ENCODE results near the gene SAC3D1. TPM values are rescaled to one million over a fixed set of nuclear protein-coding genes. Genes with fewer than 3 reads are reported as not detected.

The SAC3D1 gene
- total and polyA plus RNA-seq, 2 of the 4 experiments (the other 2 are of a cell fraction): 2.9 to 13.2 TPM

- Histone ChIP-seq H4K5ac (ENCODE audit: low read depth, low read length) (no peak overlapping the region), H3K79me1 (ENCODE audit: low read depth in 1 of 2, low read length in 2 of 2) (peaks cover 15 to 30% of the 10 kb centered on the region in 2 experiments), H3K9ac (ENCODE audit: low read depth, low read length) (no peak overlapping the region), H3K14ac (replicated peaks; ENCODE audit: low read depth, low read length) (no peak overlapping the region), H2AK9ac (replicated peaks; ENCODE audit: low read depth, low read length, poor library complexity) (no peak overlapping the region), H4K91ac (ENCODE audit: insufficient read depth, low read depth, low read length) (no peak overlapping the region), H4K8ac (ENCODE audit: low read depth in 2 of 2, low read length in 2 of 2) (no peak overlapping the region), H3K9me1 (ENCODE audit: insufficient read depth, low read length) (peaks cover 14% of the 10 kb centered on the region), H2AFZ (replicated peaks; ENCODE audit: low read length, poor library complexity) (no peak overlapping the region), H2BK5ac (ENCODE audit: low read depth, low read length, poor library complexity, severe bottlenecking) (no peak overlapping the region), H2BK120ac (ENCODE audit: low read depth, low read length) (no peak overlapping the region), H3K23ac (ENCODE audit: low read depth, low read length) (no peak overlapping the region), H3K4me3 (ENCODE audit: insufficient read depth, low read depth, low read length) (no peak overlapping the region), H2BK15ac (ENCODE audit: low read depth, low read length) (no peak overlapping the region), H3K4me1 (ENCODE audit: control insufficient read depth, insufficient read depth, low read length) (peaks cover under 1% of the 10 kb centered on the region; the same call in 1 of the 2 replicates), H3K56ac (ENCODE audit: extremely low read depth, insufficient read depth, low read length) (no peak overlapping the region), H2AK5ac (ENCODE audit: low read depth, low read length) (no peak overlapping the region), H3K36me3 (ENCODE audit: control insufficient read depth, insufficient read depth, low read length) (peaks cover 11% of the 10 kb centered on the region), H3K9me3 (ENCODE audit: control insufficient read depth, insufficient read depth, low read length) (no peaks in the 10 kb centered on the region), H3K4ac (ENCODE audit: low read depth, low read length) (no peak overlapping the region), H3K27ac (ENCODE audit: insufficient read depth, low read length) (no peak overlapping the region), H3K4me2 (ENCODE audit: low read depth, low read length) (no peak overlapping the region), H2BK20ac (ENCODE audit: low read depth, low read length) (no peak overlapping the region), H3K27me3 (ENCODE audit: control insufficient read depth, insufficient read depth, low read length) (no peaks in the 10 kb centered on the region), H4K20me1 (ENCODE audit: insufficient read depth, low read length) (no peaks in the 10 kb centered on the region), H3K18ac (ENCODE audit: low read depth, low read length) (no peak overlapping the region)
- WGBS, 2 experiments (ENCODE audit: extremely low coverage in 2 of 2, insufficient read length in 1 of 2): no CpG with 5 or more reads among the region's 7 CpGs
- ChIA-PET CTCF (no interaction called here), POLR2A (ENCODE audit: unreplicated experiment) (no interaction called here)
- ATAC-seq (ENCODE audit: low read depth) (no peak), DNase-seq (no peak)
- dilution Hi-C loops (cut with HindIII; ENCODE audit: low sequenced_read_pairs, unreplicated experiment): no loop called here
- no peak for TF ChIP-seq CEBPB (IDR thresholded peaks at IDR 0.05; ENCODE audit: low read depth, low read length)
- no peak for TF ChIP-seq CHD1 (IDR thresholded peaks at IDR 0.05; ENCODE audit: low read depth, low read length)
- no peak for TF ChIP-seq FOS (IDR thresholded peaks at IDR 0.05; ENCODE audit: low read depth, low read length)
- TF ChIP-seq MXI1 (IDR thresholded peaks at IDR 0.05; ENCODE audit: borderline replicate concordance, low read depth, low read length): no peak
- TF ChIP-seq SMC3 (IDR thresholded peaks at IDR 0.05; ENCODE audit: low read depth, low read length): no peak
- TF ChIP-seq RAD21 (IDR thresholded peaks at IDR 0.05; ENCODE audit: low read length): no peak
- no peak for TF ChIP-seq USF2 (IDR thresholded peaks at IDR 0.05; ENCODE audit: low read depth, low read length)
- TF ChIP-seq NFE2L2 (IDR thresholded peaks at IDR 0.05; ENCODE audit: low read depth, low read length): no peak
- BruUV-seq (replicated peaks): no TSS peak
- intact Hi-C loops (cut with micrococcal nuclease): no loop called here
- in situ Hi-C loops (cut with MboI; ENCODE audit: low sequenced_read_pairs): no loop called here
Measured at GRCh38 chr11:65019824-65020223, 21.2 kb upstream of the SAC3D1 start.
